DND-41 (cell line): ENCODE measurements around the gene TNFRSF19.

Experiments
- EZH2 ChIP-seq: IDR thresholded peaks from 3 replicates; pipeline ENCODE4 v1.6.1; 2012; ENCODE audit warnings: borderline replicate concordance, low read depth, mild to moderate bottlenecking, moderate library complexity, low read length, inconsistent platforms; ENCODE audit not compliant: severe bottlenecking
- TF ChIP-seq, protein P1 (sequence below): IDR thresholded peaks from 2 replicates; pipeline ENCODE4 v1.5.1; 2012; ENCODE audit warnings: borderline replicate concordance, low read length, moderate library complexity, mild to moderate bottlenecking; ENCODE audit not compliant: poor library complexity, severe bottlenecking; ENCODE audit errors: extremely low read depth

DNA sequence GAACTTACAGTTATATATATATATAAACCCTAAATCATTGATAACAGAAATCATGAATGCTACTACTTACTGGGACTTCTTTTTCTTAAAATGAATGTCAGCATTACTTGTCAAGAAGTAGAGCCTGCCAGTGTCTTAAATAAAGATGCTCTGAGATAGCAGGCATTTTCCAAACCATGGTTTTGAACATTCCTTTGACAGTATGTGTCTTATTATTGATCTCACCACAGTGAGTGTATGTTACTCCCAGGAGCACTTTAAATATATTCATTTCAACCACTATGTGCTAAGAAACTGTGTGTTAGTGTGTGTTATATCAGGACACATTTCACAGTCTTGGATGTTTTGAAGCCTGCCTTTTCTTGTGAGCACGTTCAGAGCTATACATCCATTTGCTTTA lies 28.2 kb downstream of the TNFRSF19 start:
- TF ChIP-seq, protein P1, sequence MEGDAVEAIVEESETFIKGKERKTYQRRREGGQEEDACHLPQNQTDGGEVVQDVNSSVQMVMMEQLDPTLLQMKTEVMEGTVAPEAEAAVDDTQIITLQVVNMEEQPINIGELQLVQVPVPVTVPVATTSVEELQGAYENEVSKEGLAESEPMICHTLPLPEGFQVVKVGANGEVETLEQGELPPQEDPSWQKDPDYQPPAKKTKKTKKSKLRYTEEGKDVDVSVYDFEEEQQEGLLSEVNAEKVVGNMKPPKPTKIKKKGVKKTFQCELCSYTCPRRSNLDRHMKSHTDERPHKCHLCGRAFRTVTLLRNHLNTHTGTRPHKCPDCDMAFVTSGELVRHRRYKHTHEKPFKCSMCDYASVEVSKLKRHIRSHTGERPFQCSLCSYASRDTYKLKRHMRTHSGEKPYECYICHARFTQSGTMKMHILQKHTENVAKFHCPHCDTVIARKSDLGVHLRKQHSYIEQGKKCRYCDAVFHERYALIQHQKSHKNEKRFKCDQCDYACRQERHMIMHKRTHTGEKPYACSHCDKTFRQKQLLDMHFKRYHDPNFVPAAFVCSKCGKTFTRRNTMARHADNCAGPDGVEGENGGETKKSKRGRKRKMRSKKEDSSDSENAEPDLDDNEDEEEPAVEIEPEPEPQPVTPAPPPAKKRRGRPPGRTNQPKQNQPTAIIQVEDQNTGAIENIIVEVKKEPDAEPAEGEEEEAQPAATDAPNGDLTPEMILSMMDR, result no peak
- TF ChIP-seq EZH2, result no peak
